Type B pancreatic cell (in vitro differentiated cells): ENCODE data around the gene RPL39L. TPM values are rescaled to one million over a fixed set of nuclear protein-coding genes. Genes with fewer than 3 reads are reported as not detected.

Experiments used
- DNase-seq: peaks from one replicate; pipeline ENCODE4 v3.0.0; 2021; ENCODE audit warnings: mixed read lengths; ENCODE audit not compliant: unreplicated experiment; ENCODE audit errors: extremely low spot score
- H3K27ac Mint-ChIP-seq: 2 replicates; pipeline ENCODE4 v1.8.0; 2021; ENCODE audit warnings: mild to moderate bottlenecking, mixed read lengths
- H3K27me3 Mint-ChIP-seq: 2 replicates; pipeline ENCODE4 v1.8.0; 2021; ENCODE audit warnings: mixed read lengths
- H3K36me3 Mint-ChIP-seq: 2 replicates; pipeline ENCODE4 v1.8.0; 2021; ENCODE audit warnings: mixed read lengths
- H3K4me1 Mint-ChIP-seq: one replicate; pipeline ENCODE4 v1.8.0; 2021; ENCODE audit warnings: mixed read lengths; ENCODE audit not compliant: unreplicated experiment
- H3K4me3 Mint-ChIP-seq: 2 replicates; pipeline ENCODE4 v1.8.0; 2021; ENCODE audit warnings: mild to moderate bottlenecking, mixed read lengths
- H3K9me3 Mint-ChIP-seq: 2 replicates; pipeline ENCODE4 v1.8.0; 2021; ENCODE audit warnings: mixed read lengths
- total RNA-seq: library from RNA; stranded (reverse); gene quantifications from 2 replicates; pipeline ENCODE4 v1.2.1, GENCODE V29; 2021; ENCODE audit warnings: low replicate concordance
- TF ChIP-seq, protein P1 (sequence below): fragments of 200-600 bp; sonication (generic); conservative IDR thresholded peaks from 2 replicates; pipeline ENCODE4 v1.5.0; 2021; ENCODE audit warnings: antibody characterized with exemption, mild to moderate bottlenecking

Gene RPL39L
- total RNA-seq, 1 donor from 2014 or later: 14.9 TPM

DNA sequence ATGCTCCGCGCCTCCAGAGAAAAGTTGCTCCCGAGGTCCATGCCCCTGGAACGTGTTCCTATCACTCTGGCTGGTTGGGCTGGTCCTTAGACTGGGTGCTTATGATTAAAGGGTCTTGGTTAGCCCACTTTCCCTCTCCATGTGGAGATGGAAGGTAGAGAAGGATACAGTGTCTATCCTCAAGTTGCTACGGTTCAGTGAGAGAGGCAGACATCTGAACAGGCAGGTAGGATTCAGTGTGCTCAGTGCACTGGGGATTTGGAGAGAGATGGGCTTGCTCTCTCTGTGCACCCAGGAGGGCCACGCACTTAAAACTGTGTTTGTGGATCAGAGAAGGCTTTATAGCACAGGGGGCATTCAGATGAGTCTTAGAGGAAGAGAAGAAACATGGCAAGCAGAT is 63.0 kb downstream of the RPL39L start:
- Mint-ChIP-seq H3K9me3 (no peaks in the 10 kb centered on the region), H3K36me3 (peaks cover 8% of the 10 kb centered on the region), H3K27ac (no peak overlapping the region), H3K4me1 (no peaks in the 10 kb centered on the region), H3K4me3 (no peak overlapping the region), H3K27me3 (no peaks in the 10 kb centered on the region)
- TF ChIP-seq, protein P1, sequence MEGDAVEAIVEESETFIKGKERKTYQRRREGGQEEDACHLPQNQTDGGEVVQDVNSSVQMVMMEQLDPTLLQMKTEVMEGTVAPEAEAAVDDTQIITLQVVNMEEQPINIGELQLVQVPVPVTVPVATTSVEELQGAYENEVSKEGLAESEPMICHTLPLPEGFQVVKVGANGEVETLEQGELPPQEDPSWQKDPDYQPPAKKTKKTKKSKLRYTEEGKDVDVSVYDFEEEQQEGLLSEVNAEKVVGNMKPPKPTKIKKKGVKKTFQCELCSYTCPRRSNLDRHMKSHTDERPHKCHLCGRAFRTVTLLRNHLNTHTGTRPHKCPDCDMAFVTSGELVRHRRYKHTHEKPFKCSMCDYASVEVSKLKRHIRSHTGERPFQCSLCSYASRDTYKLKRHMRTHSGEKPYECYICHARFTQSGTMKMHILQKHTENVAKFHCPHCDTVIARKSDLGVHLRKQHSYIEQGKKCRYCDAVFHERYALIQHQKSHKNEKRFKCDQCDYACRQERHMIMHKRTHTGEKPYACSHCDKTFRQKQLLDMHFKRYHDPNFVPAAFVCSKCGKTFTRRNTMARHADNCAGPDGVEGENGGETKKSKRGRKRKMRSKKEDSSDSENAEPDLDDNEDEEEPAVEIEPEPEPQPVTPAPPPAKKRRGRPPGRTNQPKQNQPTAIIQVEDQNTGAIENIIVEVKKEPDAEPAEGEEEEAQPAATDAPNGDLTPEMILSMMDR: no peak
- no peak for DNase-seq

DNA sequence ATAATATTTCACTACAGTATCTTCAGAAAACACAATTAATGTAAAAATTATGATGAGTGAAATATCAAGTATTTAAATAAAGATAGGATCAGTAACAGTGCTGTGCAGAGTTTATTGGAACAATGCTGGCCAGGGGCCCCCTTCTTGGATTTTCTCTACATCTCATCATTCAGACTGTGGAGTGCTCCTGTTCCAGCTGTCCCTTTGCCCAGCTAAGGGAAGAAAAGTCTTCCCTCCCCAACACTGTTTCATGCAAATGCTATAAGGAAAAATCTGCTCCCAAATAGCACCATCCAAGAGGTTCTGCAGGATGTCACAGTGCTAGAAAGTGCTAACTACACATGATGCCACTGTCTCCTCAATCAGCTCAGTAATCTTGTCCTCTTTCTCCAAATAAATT is 64.5 kb downstream of the RPL39L start:
- no peak overlapping the region for H3K4me3 Mint-ChIP-seq
- H3K9me3 Mint-ChIP-seq: peaks cover 1% of the 10 kb centered on the region
- H3K36me3 Mint-ChIP-seq: peaks cover 16% of the 10 kb centered on the region
- no peaks in the 10 kb centered on the region for H3K4me1 Mint-ChIP-seq
- no peaks in the 10 kb centered on the region for H3K27me3 Mint-ChIP-seq
- TF ChIP-seq, protein P1: no peak
- no peak for DNase-seq
- H3K27ac Mint-ChIP-seq: no peak overlapping the region

- peaks cover 4% of the 10 kb centered on the region for H3K9me3 Mint-ChIP-seq
- no peak overlapping the region for H3K4me3 Mint-ChIP-seq
- DNase-seq: no peak
- no peaks in the 10 kb centered on the region for H3K27me3 Mint-ChIP-seq
- no peak overlapping the region for H3K27ac Mint-ChIP-seq
- TF ChIP-seq, protein P1: no peak
- H3K36me3 Mint-ChIP-seq: peaks cover 24% of the 10 kb centered on the region
- H3K4me1 Mint-ChIP-seq: no peaks in the 10 kb centered on the region
Observed at GRCh38 chr3:187073581-187074098, 65.7 kb downstream of the RPL39L start.

GRCh38 chr3:187072511-187072910 is 66.8 kb downstream of the RPL39L start:
- Mint-ChIP-seq H3K4me1 (no peaks in the 10 kb centered on the region), H3K9me3 (peaks cover 4% of the 10 kb centered on the region), H3K27ac (no peak overlapping the region), H3K4me3 (no peak overlapping the region), H3K36me3 (peaks cover 28% of the 10 kb centered on the region), H3K27me3 (no peaks in the 10 kb centered on the region)
- DNase-seq: no peak
- TF ChIP-seq, protein P1: no peak

DNA sequence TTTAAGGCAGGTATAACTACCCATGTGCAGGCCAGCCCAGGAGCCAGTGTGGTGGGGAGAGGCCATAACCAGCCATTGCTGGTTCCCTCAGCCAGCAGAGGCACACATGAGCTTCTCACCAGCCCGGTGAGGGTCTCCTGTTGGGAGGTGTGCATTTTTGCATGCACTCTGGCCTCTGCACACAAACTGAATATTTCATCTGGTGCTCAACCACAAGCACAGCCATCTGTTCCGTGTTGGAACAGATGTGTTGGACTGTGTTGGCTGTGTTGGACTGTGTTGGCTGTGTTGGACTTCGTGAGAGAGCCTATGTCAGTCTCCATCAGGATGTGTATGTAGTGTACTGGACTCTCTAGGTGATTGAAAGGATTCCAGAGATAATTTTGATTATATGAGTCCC is 67.2 kb downstream of the RPL39L start:
- TF ChIP-seq, protein P1: no peak
- peaks cover 28% of the 10 kb centered on the region for H3K36me3 Mint-ChIP-seq
- no peak overlapping the region for H3K4me3 Mint-ChIP-seq
- DNase-seq: no peak
- peaks cover 4% of the 10 kb centered on the region for H3K9me3 Mint-ChIP-seq
- H3K4me1 Mint-ChIP-seq: no peaks in the 10 kb centered on the region
- no peak overlapping the region for H3K27ac Mint-ChIP-seq
- no peaks in the 10 kb centered on the region for H3K27me3 Mint-ChIP-seq

Other genes with a start within 250 kb of the RPL39L start
- 22.3 and 51.8 TPM in 2 replicates for gene ST6GAL1, start 209.0 kb downstream of the RPL39L start, total RNA-seq
- not detected in 2 replicates for gene RTP1, start 58.0 kb upstream of the RPL39L start, total RNA-seq
- 1.6 and 1.7 TPM in 2 replicates for gene MASP1, start 152.2 kb upstream of the RPL39L start, total RNA-seq
- 1.4 and 2.8 TPM in 2 replicates for gene RTP4, start 228.9 kb upstream of the RPL39L start, total RNA-seq